ENCODE data around the gene RAB20.

- TF ChIP-seq CTCF (IDR thresholded peaks at IDR 0.05; ENCODE audit: low read length) (no peak), EZH2 (IDR thresholded peaks at IDR 0.05; ENCODE audit: borderline replicate concordance, low read length) (no peak)
Measured at GRCh38 chr13:110518226-110518525, 43.3 kb downstream of the RAB20 start.
